Cardiac septum (tissue), 1 donor: ENCODE results near the gene EIF2S2. TPM values are rescaled to one million over a fixed set of nuclear protein-coding genes. Genes with fewer than 3 reads are reported as not detected.
"Not testable (repeated sequence)": the region's sequence is repeated elsewhere in the genome, so short reads cannot be mapped to it uniquely, and the experiment has no call there.

Experiments
- DNase-seq: peaks from one replicate; pipeline ENCODE4 v3.0.0-alpha.2; 2020; ENCODE audit warnings: low spot score
- intact Hi-C: fragments of 100-400 bp; cut with DNase I; formaldehyde crosslinking; loops from one replicate; pipeline ENCODE4 v1.14.0; 2022
- long read RNA-seq: library from polyadenylated mRNA; unstranded; transcript quantifications from one replicate; pipeline ENCODE4 v2.0.0, GENCODE V29; 2021
- total RNA-seq: library from RNA; stranded (reverse); fragmentation: NEBNext Ultra II Directional; extraction: Animal tissue kit (Norgen Biotek cat#: 25700); gene quantifications from one replicate; pipeline ENCODE4 v1.2.1, GENCODE V29; 2021
- donor health status: DM: no; HTN: no; CAD: no.

EIF2S2 gene, protein sequence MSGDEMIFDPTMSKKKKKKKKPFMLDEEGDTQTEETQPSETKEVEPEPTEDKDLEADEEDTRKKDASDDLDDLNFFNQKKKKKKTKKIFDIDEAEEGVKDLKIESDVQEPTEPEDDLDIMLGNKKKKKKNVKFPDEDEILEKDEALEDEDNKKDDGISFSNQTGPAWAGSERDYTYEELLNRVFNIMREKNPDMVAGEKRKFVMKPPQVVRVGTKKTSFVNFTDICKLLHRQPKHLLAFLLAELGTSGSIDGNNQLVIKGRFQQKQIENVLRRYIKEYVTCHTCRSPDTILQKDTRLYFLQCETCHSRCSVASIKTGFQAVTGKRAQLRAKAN
- 38.3 TPM for total RNA-seq
- long read RNA-seq, transcript EIF2S2-201 (9 exons, 2,656 nt) = major isoform, 97 of 163 reads
- long read RNA-seq, partial matches to known transcripts = 58 of 163 reads
- long read RNA-seq, other reads (novel, unspliced or antisense) = 8 of 163 reads

DNA sequence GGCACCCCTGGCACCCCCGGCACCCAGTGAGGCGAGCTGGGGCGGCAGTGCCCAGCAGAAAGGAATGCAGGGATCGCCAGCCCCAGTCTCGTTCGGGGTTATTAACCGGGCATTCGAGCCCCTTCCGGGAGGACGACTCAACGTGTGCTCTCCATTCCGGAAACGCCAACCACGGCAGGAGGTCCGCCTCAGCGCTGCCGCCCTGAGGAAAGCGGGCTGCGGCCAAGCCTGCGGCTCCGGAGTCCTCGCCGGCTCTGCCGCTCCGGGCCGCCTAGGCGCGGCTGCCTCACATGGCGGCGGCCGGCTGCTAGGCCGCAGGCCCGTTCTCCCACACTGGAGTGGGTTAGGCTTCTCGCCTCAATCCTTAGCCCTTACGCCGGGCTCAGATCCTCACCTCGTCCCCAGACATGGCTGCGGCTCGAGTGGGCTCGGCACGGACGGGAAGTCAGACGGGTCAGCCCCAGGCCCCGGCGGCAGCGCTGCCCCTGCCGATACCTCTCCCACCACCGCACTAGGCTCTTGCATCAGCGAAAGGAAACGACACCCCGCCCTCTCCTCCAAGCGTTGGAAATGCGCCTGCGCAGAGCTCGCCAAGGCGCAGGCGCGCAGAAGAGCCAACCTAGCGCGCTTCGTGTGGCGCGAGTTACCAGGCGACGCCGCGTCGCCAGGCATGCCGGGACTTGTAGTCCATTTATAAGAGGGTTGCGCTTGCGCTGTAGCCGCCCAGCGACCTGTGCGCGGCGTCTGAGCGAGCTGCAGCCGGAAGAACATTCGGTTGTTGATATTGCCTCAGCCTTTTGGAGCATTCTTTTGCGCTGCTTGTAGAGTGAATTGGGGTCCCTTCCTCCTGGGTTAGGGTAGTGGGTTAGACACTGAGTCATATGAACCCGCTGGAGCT, at the start of gene EIF2S2:
Gene EIF2S2 (minus strand): TSS at position 542 of the 898 bp plus-strand sequence. CDS start 133 bp downstream, at position 409.
- peak; percentile 98 for DNase-seq
- intact Hi-C loops = loop anchor here (1.0 to 2.0 kb wide), 2 partner anchors 119 to 301 kb away; partner anchors contain the start of genes CHMP4B and RALY

GRCh38 chr20:34157697-34158096, 45.7 kb upstream of the EIF2S2 start:
- intact Hi-C loops, DNase-seq: not testable (repeated sequence)

- intact Hi-C loops = no loop called here
- DNase-seq = no peak
These were observed 43.8 kb upstream of the EIF2S2 start for GRCh38 chr20:34155836-34156235.

- DNase-seq, intact Hi-C loops: not testable (repeated sequence)
These were observed 41.1 kb upstream of the EIF2S2 start for GRCh38 chr20:34153169-34153568.

DNA sequence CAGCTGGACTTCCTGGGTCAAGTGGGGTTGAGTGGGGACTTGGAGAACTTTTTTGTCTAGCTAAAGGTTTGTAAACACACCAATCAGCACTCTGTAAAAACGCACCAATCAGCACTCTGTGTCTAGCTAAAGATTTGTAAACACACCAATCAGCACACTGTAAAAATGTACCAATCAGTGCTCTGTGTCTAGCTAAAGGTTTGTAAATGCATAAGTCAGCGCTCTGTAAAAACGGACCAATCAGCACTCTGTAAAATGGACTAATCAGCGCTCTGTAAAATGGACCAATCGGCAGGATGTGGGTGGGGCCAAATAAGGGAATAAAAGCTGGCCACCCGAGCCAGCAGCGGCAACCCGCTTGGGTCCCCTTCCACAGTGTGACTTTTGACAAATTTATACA, 40.0 kb upstream of the EIF2S2 start:
- DNase-seq, intact Hi-C loops: not testable (repeated sequence)

DNA sequence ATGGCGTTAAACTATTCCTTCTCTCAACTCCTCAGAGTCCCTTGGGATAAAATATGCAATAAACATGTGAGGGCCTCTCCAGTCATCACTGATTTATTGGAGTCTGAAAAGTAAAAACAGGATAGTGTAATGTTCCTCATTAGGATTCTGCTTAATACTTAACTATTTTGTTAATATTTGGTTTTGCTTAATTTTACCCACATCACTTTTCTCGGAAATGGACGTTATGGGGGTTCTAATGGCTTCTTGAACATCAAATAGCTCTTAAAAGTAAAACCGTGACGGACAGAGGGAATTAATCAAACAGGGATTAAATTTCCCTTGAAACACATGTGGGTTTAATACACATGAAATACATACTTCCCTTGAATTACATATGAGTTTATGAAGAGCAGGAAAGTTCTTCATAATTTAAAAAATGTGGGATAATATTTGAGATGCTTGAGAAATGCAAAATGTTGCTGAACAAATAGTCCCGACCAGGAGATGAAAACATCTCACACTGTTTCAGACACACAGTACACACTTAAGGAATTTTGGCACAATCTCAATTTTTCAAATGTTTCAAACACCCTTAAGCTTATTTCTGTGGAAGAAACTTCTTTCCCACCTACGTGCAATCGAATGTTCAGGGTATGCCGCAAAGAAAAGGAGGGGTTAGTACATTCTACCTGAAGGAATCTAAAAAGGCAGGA, 38.4 kb upstream of the EIF2S2 start:
- intact Hi-C loops = no loop called here

GRCh38 chr20:34145280-34145819, 33.3 kb upstream of the EIF2S2 start:
- intact Hi-C loops = no loop called here
- no peak for DNase-seq

More for the DNA sequence above, 38.4 kb upstream of the EIF2S2 start:
- no peak for DNase-seq

DNA sequence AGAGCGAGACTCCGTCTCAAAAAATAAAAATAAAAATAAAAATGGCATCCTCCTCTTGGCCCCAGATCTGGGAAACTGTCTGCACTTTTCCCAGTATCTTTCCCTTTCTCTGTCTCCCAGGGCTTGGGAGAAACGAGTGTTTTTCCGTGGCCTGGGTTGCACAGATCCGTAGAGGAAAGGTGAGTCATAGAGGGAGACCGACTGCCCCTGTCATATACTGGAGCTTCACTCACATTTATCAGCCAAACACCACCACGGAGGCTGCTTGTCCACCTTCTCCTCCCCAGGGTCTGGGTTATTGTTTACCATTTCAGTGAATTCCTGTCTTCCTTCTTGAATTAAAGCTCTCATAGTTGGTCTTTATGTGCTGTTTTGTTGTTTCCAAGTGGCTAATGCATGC, 31.9 kb upstream of the EIF2S2 start:
- intact Hi-C loops = no loop called here
- DNase-seq = no peak

DNA sequence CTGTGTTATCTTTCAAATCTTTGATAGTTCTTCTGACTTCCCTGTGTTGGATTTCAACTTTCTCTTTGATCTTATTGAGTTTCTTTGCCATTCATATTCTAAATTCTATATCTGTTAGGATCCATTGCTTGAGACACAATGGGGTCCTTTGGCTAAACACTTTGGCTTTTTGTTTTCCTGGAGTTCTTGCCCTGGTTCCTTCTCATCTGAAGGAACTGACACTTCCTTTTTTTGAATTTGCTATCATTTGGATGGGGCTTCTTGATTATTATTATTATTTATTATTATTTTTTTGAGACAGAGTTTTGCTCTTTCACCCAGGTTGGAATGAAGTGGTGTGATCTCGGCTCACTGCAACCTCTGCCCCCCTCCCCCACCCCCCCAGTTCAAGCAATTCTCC, 30.1 kb upstream of the EIF2S2 start:
- no peak for DNase-seq
- intact Hi-C loops = no loop called here

- no peak for DNase-seq
- intact Hi-C loops = no loop called here
These were observed 29.2 kb upstream of the EIF2S2 start for GRCh38 chr20:34141293-34141692.

DNA sequence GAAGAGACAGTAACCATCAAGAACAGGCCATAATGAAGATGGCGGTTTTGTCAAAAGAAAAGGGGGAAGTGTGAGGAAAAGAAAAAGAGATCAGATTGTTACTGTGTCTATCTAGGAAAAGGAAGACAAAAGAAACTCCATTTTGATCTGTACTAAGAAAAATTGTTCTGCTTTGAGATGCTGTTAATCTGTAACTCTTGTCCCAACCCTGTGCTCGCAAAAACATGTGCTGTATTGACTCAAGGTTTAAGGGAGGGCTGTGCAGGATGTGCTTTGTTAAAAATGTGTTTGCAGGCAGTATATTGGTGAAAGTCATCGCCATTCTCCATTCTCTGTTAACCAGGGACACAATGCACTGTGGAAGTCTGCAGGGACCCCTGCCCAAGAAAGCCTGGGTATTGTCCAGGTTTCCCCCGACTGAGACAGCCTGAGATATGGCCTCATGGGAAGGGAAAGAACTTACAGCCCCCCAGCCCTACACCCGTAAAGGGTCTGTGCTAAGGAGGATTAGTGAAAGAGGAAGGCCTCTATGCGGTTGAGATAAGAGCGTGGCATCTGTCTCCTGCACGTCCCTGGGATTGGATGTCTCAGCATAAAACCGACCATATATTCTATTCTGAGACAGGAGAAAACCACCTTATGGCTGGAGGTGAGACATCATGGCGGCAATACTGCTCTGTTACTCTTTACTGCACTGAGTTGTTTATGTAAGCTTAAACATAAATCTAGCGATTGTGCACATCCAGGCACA, 23.7 kb upstream of the EIF2S2 start:
- intact Hi-C loops = loop anchor here (10.0 kb wide), 1 partner anchor 681 kb away; no protein-coding TSS in a partner anchor
- DNase-seq = not testable (repeated sequence)

GRCh38 chr20:34133365-34133860, 21.4 kb upstream of the EIF2S2 start:
- not testable (repeated sequence) for DNase-seq
- intact Hi-C loops = loop anchor here (10.0 kb wide), 1 partner anchor 679 kb away; no protein-coding TSS in a partner anchor

DNA sequence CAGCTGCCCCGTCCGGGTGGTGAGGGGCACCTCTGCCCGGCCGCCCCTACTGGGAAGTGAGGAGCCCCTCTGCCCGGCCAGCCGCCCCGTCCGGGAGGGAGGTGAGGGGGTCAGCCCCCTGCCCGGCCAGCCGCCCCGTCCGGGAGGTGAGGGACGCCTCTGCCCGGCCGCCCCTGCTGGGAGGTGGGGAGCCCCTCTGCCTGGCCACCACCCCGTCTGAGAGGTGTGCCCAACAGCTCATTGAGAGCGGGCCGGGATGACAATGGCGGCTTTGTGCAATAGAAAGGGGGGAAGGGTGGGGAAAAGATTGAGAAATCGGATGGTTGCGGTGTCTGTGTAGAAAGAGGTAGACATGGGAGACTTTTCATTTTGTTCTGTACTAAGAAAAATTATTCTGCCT, 20.9 kb upstream of the EIF2S2 start:
- DNase-seq = not testable (repeated sequence)
- intact Hi-C loops = loop anchor here (10.0 kb wide), 1 partner anchor 678 kb away; no protein-coding TSS in a partner anchor

DNA sequence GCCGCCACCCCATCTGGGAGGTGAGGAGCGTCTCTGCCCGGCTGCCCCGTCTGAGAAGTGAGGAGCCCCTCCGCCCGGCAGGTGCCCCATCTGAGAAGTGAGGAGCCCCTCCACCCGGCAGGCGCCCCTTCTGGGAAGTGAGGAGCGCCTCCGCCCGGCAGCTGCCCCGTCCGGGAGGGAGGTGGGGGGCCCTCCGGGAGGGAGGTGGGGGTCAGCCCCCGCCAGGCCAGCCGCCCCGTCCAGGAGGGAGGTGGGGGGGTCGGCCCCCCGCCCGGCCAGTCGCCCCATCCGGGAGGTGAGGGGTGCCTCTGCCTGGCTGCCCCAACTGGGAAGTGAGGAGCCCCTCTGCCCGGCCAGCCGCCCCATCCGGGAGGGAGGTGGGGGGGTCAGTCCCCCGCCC, 20.4 kb upstream of the EIF2S2 start:
- intact Hi-C loops = loop anchor here (10.0 kb wide), 1 partner anchor 678 kb away; no protein-coding TSS in a partner anchor
- DNase-seq = not testable (repeated sequence)

GRCh38 chr20:34131491-34131890, 19.4 kb upstream of the EIF2S2 start:
- intact Hi-C loops = loop anchor here (2.0 to 10.0 kb wide), 2 partner anchors 199 to 677 kb away; no protein-coding TSS in a partner anchor
- no peak for DNase-seq

DNA sequence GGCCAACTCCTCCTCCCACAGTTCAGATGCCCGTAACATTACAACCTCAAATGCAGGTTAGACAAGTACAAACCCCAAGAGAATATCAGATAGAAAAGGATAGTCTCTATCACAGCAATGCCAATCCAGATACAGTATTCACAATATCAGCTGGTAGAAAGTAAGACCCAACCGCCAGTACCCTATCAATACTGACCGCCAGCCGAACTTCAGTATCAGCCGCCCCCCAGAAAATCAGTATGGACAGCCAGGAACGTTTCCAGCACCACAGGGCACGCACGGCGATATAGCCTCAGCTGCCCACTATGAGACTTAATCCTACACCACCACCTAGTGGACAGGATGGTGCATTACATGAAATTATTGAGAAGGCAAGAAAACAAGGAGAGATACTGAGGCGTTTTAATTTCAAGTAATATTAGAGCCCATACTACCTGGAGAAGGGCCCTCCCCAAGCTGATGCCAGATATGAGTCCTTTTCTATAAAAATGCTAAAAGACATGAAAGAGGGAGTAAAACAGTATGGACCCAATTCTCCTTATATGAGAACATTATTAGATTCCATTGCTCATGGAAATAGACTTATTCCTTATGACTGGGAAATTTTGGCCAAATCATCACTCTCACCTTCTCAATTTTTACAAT, 17.6 kb upstream of the EIF2S2 start:
- no peak for DNase-seq
- intact Hi-C loops = loop anchor here (2.0 to 10.0 kb wide), 3 partner anchors 197 to 675 kb away; no protein-coding TSS in a partner anchor

- intact Hi-C loops = loop anchor here (5.0 kb wide), 1 partner anchor 265 kb away; no protein-coding TSS in a partner anchor
- no peak for DNase-seq
These were observed 15.7 kb upstream of the EIF2S2 start for GRCh38 chr20:34127792-34128191.
